KMS-11 (cell line): ENCODE data around the gene OCSTAMP.

Source experiments
- H2AFZ ChIP-seq: fragments of 200-600 bp; sonication (generic); 2 replicates; pipeline ENCODE4 v1.6.1; 2016; ENCODE audit warnings: antibody characterized with exemption, mixed run types, low read depth
- H3K27ac ChIP-seq: fragments of 200-600 bp; sonication (generic); 2 replicates; pipeline ENCODE4 v1.6.1; 2016; ENCODE audit warnings: mild to moderate bottlenecking, mixed run types
- H3K27me3 ChIP-seq: fragments of 200-600 bp; sonication (generic); 2 replicates; pipeline ENCODE4 v1.6.1; 2017; ENCODE audit warnings: mild to moderate bottlenecking, low read depth, mixed run types, moderate library complexity; ENCODE audit not compliant: insufficient read depth
- H3K36me3 ChIP-seq: fragments of 200-600 bp; sonication (generic); 2 replicates; pipeline ENCODE4 v1.6.1; 2017; ENCODE audit warnings: mild to moderate bottlenecking, mixed run types; ENCODE audit not compliant: insufficient read depth
- H3K4me1 ChIP-seq: fragments of 200-600 bp; sonication (generic); 2 replicates; pipeline ENCODE4 v1.6.1; 2016; ENCODE audit warnings: mild to moderate bottlenecking, low read depth, mixed run types; ENCODE audit not compliant: poor library complexity, severe bottlenecking
- H3K4me2 ChIP-seq: fragments of 200-600 bp; sonication (generic); 2 replicates; pipeline ENCODE4 v1.7.0; 2016; ENCODE audit warnings: mild to moderate bottlenecking, mixed run types
- H3K4me3 ChIP-seq: fragments of 200-600 bp; sonication (generic); IDR thresholded peaks from 2 replicates; pipeline ENCODE4 v1.6.1; 2017; ENCODE audit warnings: low read depth, low read length, mixed read lengths; ENCODE audit not compliant: insufficient read depth
- H3K79me2 ChIP-seq: fragments of 200-600 bp; sonication (generic); 2 replicates; pipeline ENCODE4 v1.6.1; 2016; ENCODE audit warnings: low read depth, mixed run types; ENCODE audit not compliant: insufficient read depth
- H3K9ac ChIP-seq: fragments of 200-600 bp; sonication (generic); 2 replicates; pipeline ENCODE4 v1.6.1; 2016; ENCODE audit warnings: mild to moderate bottlenecking, mixed run types
- H4K20me1 ChIP-seq: fragments of 200-600 bp; sonication (generic); 2 replicates; pipeline ENCODE4 v1.6.1; 2016; ENCODE audit warnings: mild to moderate bottlenecking, mixed run types; ENCODE audit not compliant: insufficient read depth
- TF ChIP-seq, protein P1 (sequence below): fragments of 200-600 bp; sonication (generic); conservative IDR thresholded peaks from 2 replicates; pipeline ENCODE4 v1.6.1; 2017; ENCODE audit warnings: low read depth, mild to moderate bottlenecking, antibody characterized with exemption, low read length, moderate library complexity, mixed read lengths

Gene OCSTAMP

DNA sequence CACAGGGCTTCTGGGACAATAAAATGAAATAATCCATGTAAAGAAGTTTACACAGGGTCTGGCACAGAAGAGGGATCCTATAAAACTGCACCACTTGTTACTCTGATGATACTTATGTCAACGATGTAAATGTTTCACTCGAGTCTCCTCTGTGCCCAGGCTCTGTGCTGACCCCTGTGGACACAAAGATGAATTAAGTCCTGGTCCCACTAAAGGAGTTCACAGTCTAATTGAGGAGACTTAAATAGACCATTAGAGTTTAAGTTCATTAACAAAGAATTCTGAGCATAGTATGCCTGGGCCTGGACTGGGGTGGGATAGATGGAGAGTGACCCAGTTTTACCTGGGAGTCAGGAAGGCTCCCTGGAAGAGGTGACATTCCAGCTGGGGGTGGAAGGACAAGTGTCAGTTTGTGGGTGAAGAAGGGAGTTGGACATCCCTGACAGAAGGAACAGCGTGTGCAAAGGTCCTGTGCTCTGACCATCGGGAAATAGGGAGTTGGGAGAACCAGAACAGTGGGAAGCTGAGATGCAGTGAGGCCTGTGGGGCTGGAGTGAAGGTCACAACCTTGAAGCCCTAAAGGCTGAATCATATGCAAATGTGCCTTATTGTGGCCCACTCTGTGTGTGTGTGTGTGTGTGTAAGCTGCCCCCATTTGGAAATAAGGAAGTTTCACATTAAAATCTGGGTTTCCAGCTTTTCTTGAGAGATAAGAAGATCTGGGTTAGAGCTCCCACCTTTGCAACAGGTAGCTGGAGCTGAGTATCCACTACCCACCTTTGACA, 1.1 kb downstream of the OCSTAMP start:
- Histone ChIP-seq H3K36me3 (no peaks in the 10 kb centered on the region), H3K27me3 (no peaks in the 10 kb centered on the region), H2AFZ (no peak overlapping the region), H3K4me3 (no peak overlapping the region), H3K9ac (no peak overlapping the region), H3K4me1 (peaks cover 55% of the 10 kb centered on the region), H4K20me1 (no peaks in the 10 kb centered on the region), H3K27ac (no peak overlapping the region), H3K4me2 (no peak overlapping the region), H3K79me2 (no peaks in the 10 kb centered on the region)
- TF ChIP-seq, protein P1, sequence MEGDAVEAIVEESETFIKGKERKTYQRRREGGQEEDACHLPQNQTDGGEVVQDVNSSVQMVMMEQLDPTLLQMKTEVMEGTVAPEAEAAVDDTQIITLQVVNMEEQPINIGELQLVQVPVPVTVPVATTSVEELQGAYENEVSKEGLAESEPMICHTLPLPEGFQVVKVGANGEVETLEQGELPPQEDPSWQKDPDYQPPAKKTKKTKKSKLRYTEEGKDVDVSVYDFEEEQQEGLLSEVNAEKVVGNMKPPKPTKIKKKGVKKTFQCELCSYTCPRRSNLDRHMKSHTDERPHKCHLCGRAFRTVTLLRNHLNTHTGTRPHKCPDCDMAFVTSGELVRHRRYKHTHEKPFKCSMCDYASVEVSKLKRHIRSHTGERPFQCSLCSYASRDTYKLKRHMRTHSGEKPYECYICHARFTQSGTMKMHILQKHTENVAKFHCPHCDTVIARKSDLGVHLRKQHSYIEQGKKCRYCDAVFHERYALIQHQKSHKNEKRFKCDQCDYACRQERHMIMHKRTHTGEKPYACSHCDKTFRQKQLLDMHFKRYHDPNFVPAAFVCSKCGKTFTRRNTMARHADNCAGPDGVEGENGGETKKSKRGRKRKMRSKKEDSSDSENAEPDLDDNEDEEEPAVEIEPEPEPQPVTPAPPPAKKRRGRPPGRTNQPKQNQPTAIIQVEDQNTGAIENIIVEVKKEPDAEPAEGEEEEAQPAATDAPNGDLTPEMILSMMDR = no peak

DNA sequence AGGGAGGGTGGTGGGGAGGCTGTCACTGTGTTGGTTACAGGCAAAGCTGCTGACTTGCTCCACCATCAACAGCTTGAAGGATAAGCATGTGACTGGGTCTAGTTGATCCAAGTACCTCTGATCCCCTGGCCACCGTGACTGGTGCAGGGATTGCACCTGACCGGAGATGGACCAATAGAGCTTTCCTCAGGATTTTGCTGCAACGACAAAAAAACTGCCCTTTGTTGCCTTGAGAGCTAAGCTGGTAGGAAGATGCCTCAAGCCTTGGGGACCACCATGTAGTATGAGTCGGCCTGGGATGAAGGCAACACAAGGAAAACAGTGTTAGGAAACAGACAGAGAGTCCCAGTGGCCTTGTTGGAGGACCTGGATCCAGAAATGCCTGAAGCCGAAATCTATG, 1.8 kb downstream of the OCSTAMP start:
- H3K79me2 ChIP-seq = no peaks in the 10 kb centered on the region
- no peaks in the 10 kb centered on the region for H4K20me1 ChIP-seq
- no peak overlapping the region for H3K27ac ChIP-seq
- no peak overlapping the region for H3K4me3 ChIP-seq
- no peak overlapping the region for H3K9ac ChIP-seq
- peaks cover 50% of the 10 kb centered on the region for H3K4me1 ChIP-seq
- no peaks in the 10 kb centered on the region for H3K36me3 ChIP-seq
- H3K27me3 ChIP-seq = no peaks in the 10 kb centered on the region
- no peak overlapping the region for H2AFZ ChIP-seq
- TF ChIP-seq, protein P1 = no peak
- no peak overlapping the region for H3K4me2 ChIP-seq

DNA sequence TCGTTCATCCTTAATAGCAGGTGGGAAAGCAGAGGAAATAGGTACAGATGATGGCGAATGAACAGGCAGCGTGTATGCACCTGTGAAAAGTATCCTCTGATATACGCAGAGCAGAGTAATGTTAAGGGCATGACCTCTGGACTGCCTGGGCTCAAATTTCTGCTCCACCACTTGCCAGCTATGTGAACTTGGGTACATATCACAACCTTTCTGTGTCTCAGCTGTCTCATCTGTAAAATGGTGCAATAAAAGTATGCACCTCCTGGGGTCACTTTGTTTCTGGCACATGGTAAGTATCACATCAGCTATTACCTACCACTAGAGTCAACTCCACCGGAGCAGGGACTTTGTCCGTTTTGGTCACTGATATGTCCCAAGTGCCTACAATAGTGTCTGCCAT, 2.5 kb downstream of the OCSTAMP start:
- TF ChIP-seq, protein P1 = no peak
- Histone ChIP-seq H3K4me2 (no peak overlapping the region), H4K20me1 (no peaks in the 10 kb centered on the region), H3K4me3 (no peak overlapping the region), H2AFZ (no peak overlapping the region), H3K27ac (no peak overlapping the region), H3K79me2 (no peaks in the 10 kb centered on the region), H3K9ac (no peak overlapping the region), H3K27me3 (no peaks in the 10 kb centered on the region), H3K36me3 (no peaks in the 10 kb centered on the region), H3K4me1 (peaks cover 43% of the 10 kb centered on the region)

- Histone ChIP-seq H3K9ac (no peak overlapping the region), H3K4me1 (peaks cover 32% of the 10 kb centered on the region), H3K27ac (no peak overlapping the region), H4K20me1 (no peaks in the 10 kb centered on the region), H3K4me2 (no peak overlapping the region), H3K79me2 (no peaks in the 10 kb centered on the region), H2AFZ (no peak overlapping the region), H3K4me3 (no peak overlapping the region), H3K36me3 (no peaks in the 10 kb centered on the region), H3K27me3 (no peaks in the 10 kb centered on the region)
- TF ChIP-seq, protein P1 = no peak
These were observed 3.5 kb downstream of the OCSTAMP start for GRCh38 chr20:46546936-46547335.
